Ramos (cell line): ENCODE measurements around the gene SEMA3A.

ENCODE experiments used
- in situ Hi-C: fragments of 300-500 bp; cut with MboI; formaldehyde crosslinking; loops from one replicate; pipeline ENCODE4 v1.14.3; 2022; ENCODE audit warnings: low sequenced_read_pairs; ENCODE audit not compliant: unreplicated experiment

SEMA3A gene

DNA sequence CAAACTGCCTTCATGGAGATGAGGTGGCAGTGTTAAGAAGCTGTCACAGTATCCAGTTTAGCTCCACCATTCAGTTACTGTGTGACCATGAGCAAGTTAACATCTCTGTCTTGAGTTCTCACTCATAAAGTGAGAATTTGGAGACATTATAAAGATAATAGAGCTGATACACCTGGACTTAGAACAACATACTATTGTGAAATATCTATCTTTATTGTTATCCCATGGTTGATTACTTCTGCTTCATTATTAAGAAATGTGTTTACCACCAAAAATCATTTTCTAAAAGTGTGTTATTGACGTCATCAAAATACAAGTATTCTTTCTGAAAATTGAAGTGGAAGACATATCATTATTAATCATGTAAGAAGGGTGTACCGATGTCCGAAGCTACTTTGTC lies 166.9 kb downstream of the SEMA3A start:
- in situ Hi-C loops, result no loop called here

- in situ Hi-C loops, result no loop called here
These were observed 169.2 kb downstream of the SEMA3A start for GRCh38 chr7:84025332-84025927.

GRCh38 chr7:84022684-84023308 lies 171.8 kb downstream of the SEMA3A start:
- in situ Hi-C loops, result no loop called here

DNA sequence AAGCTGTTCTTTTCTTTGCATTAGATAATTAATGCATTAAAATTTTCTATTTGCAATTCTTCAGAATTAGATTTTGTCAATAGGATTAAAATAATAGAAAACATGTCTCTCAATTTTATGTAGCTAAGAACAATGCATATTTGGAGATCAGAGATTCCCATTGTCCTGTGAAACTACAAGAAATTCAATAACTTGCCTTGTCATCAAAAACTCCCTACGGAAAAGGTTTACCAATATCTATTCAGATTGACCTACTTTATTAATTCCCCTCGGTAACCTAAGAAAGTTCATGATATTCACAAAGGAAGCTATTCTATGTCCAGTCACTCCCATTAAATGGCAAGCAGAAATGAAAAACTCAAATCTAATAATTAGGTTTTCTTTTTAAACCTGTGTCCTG lies 172.6 kb downstream of the SEMA3A start:
- in situ Hi-C loops, result no loop called here

GRCh38 chr7:84021292-84021908 lies 173.2 kb downstream of the SEMA3A start:
- in situ Hi-C loops, result no loop called here

- in situ Hi-C loops, result no loop called here
These were observed 176.9 kb downstream of the SEMA3A start for GRCh38 chr7:84017651-84018050.

DNA sequence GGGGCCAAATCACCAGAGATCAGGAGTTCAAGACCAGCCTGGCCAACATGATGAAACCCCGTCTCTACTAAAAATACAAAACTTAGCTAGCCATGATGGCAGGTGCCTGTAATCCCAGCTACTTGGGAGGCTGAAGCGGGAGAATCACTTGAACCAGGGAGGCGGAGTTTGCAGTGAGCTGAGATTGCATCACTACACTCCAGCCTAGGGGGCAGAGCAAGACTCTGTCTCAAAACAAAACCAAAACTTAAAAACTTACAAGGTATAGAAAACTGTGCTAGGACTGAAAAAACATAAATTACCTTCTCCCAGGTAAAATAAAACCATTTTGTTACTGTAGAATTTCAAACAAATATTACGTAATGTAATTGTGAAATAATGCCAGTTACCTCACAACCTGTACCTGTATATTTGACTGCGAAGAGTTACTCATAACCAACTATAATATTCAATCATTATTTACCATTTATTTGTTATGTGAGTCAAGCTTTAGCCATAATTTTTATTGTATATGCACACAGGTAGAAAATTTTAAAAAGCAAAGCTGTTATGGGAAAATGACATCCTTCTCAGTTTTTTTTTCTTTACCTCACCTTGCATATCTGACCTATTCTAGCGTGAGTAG lies 180.9 kb downstream of the SEMA3A start:
- in situ Hi-C loops, result no loop called here

DNA sequence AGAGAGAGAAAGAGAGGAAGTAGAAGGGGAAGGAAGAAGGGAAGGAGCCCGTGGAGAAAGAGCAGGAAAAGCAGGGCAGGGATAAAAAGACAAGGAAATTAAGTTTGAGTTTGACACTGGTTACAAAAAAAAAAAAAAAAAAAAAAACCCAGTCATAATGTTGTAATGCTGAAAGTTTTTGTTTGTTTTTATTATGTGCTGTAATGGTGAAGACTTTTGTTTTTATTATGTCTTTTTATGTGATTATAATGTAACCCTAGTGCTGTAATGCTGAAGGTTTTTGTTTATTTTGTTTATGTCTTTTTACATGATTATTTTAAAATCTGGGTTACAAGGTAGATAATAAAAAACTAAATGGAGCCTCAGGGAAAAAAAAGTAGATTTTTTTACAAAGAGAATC lies 184.8 kb downstream of the SEMA3A start:
- in situ Hi-C loops, result no loop called here

GRCh38 chr7:84009051-84009450 lies 185.5 kb downstream of the SEMA3A start:
- in situ Hi-C loops, result no loop called here

- in situ Hi-C loops, result no loop called here
These were observed 191.4 kb downstream of the SEMA3A start for GRCh38 chr7:84003191-84003590.

GRCh38 chr7:84002348-84002747 lies 192.2 kb downstream of the SEMA3A start:
- in situ Hi-C loops, result no loop called here

DNA sequence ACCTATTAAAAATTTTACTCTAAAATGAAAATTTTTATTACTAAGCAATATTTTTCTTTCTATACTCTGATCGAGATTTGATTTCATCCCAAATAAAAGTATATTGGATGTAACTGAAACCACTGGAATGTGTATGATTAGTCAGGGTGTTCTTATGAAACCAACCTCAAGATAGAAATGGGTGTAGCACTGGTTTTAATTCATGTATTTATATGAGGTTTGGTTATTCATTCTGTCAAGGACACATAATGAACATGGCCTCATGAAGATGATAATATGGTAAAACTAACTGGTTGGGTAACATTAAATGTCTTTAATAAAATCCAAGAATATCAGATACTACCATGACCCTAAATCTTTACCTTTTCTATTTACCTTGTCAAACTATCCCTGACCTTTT lies 197.7 kb downstream of the SEMA3A start:
- in situ Hi-C loops, result no loop called here

GRCh38 chr7:83987764-83988163 lies 206.8 kb downstream of the SEMA3A start:
- in situ Hi-C loops, result no loop called here

- in situ Hi-C loops, result no loop called here
These were observed 208.8 kb downstream of the SEMA3A start for GRCh38 chr7:83985821-83986220.

DNA sequence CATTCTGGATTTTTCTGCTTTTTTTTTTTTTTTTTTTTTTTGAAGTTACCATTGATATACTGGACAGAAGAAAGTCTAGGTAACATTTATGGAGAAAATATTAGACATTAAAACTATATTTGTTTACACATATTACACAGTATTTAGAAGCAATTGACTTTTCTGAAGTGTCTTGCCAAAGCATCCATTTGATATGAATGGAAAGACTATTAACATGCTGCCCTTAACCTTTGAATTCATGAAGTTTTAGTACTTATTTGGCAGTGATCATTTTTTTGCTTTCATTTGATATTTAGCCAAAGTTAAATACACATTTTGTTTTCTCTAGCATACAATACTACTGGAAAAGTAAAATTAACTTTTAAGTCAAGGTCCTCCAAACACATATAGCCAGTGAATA lies 210.0 kb downstream of the SEMA3A start:
- in situ Hi-C loops, result no loop called here

- in situ Hi-C loops, result no loop called here
These were observed 210.5 kb downstream of the SEMA3A start for GRCh38 chr7:83984076-83984475.

DNA sequence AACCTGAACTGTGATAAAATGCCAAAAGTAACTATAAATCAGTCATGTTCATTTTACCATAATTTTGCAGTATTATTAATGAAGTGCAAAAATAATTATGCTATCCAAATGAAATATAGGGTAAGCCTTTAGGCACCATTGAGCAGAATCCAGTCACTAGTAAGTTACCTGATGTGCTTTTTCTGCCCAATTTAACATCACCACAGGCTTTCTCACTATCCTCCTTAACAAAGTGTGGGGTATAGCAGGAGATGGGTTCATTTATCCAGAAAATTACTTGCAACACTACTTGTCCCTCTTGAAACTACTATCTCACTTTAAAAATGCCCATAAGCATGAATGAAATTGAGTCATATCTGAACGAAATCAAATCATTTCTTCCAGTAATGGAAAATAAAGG lies 211.0 kb downstream of the SEMA3A start:
- in situ Hi-C loops, result no loop called here

DNA sequence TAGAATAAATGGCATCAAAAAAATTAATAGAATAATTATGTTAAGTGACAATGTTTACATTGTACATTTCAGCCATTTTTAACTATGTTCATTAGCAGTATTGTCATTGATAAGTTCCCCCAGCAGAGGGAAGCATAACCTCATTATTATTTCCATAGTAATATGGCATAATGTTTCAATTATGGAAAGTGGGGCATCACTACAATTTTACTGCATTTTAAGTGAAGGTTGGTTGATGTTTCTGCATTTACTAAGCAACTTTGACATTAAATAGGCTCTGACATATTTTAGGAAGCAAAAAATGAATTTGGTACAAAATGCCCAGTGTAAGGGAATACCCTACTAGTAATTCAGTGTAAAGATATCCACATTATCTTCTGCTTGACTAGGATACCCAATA lies 218.3 kb downstream of the SEMA3A start:
- in situ Hi-C loops, result no loop called here

DNA sequence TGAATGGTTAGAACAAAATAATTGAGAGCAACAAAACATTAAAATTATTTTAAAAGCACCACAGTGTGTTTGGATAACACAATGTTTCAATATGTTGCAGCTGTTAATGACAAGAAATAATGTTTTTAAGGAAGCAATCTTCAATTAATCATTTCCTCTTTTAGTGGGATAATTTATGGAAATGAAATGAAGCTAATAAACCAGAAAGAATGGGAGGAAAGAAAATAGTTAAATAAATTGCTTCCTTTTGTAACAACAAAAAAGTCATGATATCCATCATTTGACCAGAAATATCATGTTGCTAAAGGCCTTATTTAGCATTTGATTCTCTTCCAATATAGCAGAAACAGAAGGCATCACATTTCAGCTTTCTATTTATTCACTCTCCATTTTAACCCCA lies 224.5 kb downstream of the SEMA3A start:
- in situ Hi-C loops, result no loop called here

GRCh38 chr7:83964318-83964717 lies 230.3 kb downstream of the SEMA3A start:
- in situ Hi-C loops, result loop anchor here (10.0 kb wide), 1 partner anchor 1060 kb away; no protein-coding TSS in a partner anchor

DNA sequence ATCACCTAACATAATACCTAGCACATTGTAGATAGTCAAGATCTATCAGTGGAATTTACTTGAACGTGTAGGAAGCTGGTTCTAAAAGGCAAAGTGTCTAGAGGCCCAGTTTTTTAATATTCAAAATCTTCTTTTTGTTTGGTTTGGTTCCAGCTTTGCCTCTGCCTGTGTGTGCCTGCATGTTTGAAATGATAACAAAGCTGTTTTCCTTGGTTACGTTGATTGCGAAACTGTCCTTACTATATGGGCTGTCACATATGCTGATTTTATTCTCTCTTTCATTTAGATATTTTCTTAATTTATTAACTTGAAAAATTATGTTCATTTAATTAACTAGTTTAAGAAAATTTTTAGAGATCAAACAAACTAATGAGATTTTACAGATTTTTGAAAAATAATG lies 237.3 kb downstream of the SEMA3A start:
- in situ Hi-C loops, result no loop called here
